Trophoblast cell (in vitro differentiated cells and primary cell): ENCODE results near the gene NNMT.

Experiments used
- DNase-seq, 2 donors: peaks; one replicate each; pipeline ENCODE4 v3.0.0-alpha.2; 2016
- H2AFZ ChIP-seq: 2 replicates; pipeline ENCODE4 v1.6.1; 2013; ENCODE audit warnings: low read length, moderate library complexity, mild to moderate bottlenecking; ENCODE audit not compliant: insufficient read depth, poor library complexity
- H2AK5ac ChIP-seq: 2 replicates; pipeline ENCODE4 v1.6.1; 2013; ENCODE audit warnings: mild to moderate bottlenecking, low read length
- H2BK120ac ChIP-seq: 2 replicates; pipeline ENCODE4 v1.6.1; 2013; ENCODE audit warnings: low read length, mild to moderate bottlenecking, moderate library complexity; ENCODE audit not compliant: insufficient read depth, poor library complexity
- H2BK12ac ChIP-seq: 2 replicates; pipeline ENCODE4 v1.6.1; 2013; ENCODE audit warnings: mild to moderate bottlenecking, low read length, moderate library complexity
- H2BK5ac ChIP-seq: 2 replicates; pipeline ENCODE4 v1.6.1; 2013; ENCODE audit warnings: low read length, low read depth, moderate library complexity, mild to moderate bottlenecking; ENCODE audit not compliant: poor library complexity
- H3K14ac ChIP-seq: 2 replicates; pipeline ENCODE4 v1.6.1; 2013; ENCODE audit warnings: mild to moderate bottlenecking, low read length
- H3K18ac ChIP-seq: 2 replicates; pipeline ENCODE4 v1.6.1; 2013; ENCODE audit warnings: mild to moderate bottlenecking, low read length
- H3K23ac ChIP-seq: 2 replicates; pipeline ENCODE4 v1.6.1; 2013; ENCODE audit warnings: low read length
- H3K27ac ChIP-seq: 2 replicates; pipeline ENCODE4 v1.5.1; 2013; ENCODE audit warnings: low read depth, mild to moderate bottlenecking, inconsistent platforms, low read length, moderate library complexity
- H3K27me3 ChIP-seq: 2 replicates; pipeline ENCODE4 v1.6.1; 2013; ENCODE audit warnings: inconsistent platforms, mild to moderate bottlenecking, low read length, moderate library complexity; ENCODE audit not compliant: insufficient read depth
- H3K36me3 ChIP-seq, 2 experiments: 1 replicate in 1 of 2; 2 replicates in 1 of 2; pipeline ENCODE4 v1.6.1; 2013; ENCODE audit warnings: low read length in 2 of 2, mild to moderate bottlenecking in 2 of 2, moderate library complexity in 1 of 2; ENCODE audit not compliant: insufficient read depth in 2 of 2, control insufficient read depth in 1 of 2
- H3K4ac ChIP-seq: 2 replicates; pipeline ENCODE4 v1.6.1; 2013; ENCODE audit warnings: low read depth, mild to moderate bottlenecking, low read length, moderate library complexity
- H3K4me1 ChIP-seq, 2 experiments: 1 replicate in 1 of 2; 2 replicates in 1 of 2; pipeline ENCODE4 v1.6.1; 2013; ENCODE audit warnings: low read length in 2 of 2, mild to moderate bottlenecking in 2 of 2, moderate library complexity in 1 of 2; ENCODE audit not compliant: insufficient read depth in 2 of 2, control insufficient read depth in 1 of 2
- H3K4me2 ChIP-seq: 2 replicates; pipeline ENCODE4 v1.6.1; 2013; ENCODE audit warnings: inconsistent platforms, mild to moderate bottlenecking, low read length, moderate library complexity
- H3K4me3 ChIP-seq: 2 replicates; pipeline ENCODE4 v1.5.1; 2013; ENCODE audit warnings: mild to moderate bottlenecking, low read depth, low read length, inconsistent platforms
- H3K79me1 ChIP-seq: one replicate; pipeline ENCODE4 v1.6.1; 2013; ENCODE audit warnings: low read length
- H3K79me2 ChIP-seq: 2 replicates; pipeline ENCODE4 v1.6.1; 2013; ENCODE audit warnings: low read length, mild to moderate bottlenecking; ENCODE audit not compliant: control insufficient read depth, insufficient read depth, poor library complexity
- H3K9ac ChIP-seq: 2 replicates; pipeline ENCODE4 v1.6.1; 2013; ENCODE audit warnings: mild to moderate bottlenecking, low read length
- H3K9me3 ChIP-seq: 2 replicates; pipeline ENCODE4 v1.6.1; 2013; ENCODE audit warnings: low read depth, mild to moderate bottlenecking, control low read depth, inconsistent platforms, low read length; ENCODE audit not compliant: insufficient read depth
- H4K12ac ChIP-seq: 2 replicates; pipeline ENCODE4 v1.6.1; 2013; ENCODE audit warnings: low read depth, mild to moderate bottlenecking, low read length, moderate library complexity
- H4K8ac ChIP-seq: 2 replicates; pipeline ENCODE4 v1.6.1; 2013; ENCODE audit warnings: low read depth, mild to moderate bottlenecking, low read length, moderate library complexity
- H4K91ac ChIP-seq: one replicate; pipeline ENCODE4 v1.6.1; 2013; ENCODE audit warnings: low read depth, mild to moderate bottlenecking, low read length, moderate library complexity
- WGBS: extraction: QIAGEN DNeasy Blood & Tissue Kit; methylation state at CpG from one replicate; pipeline ENCODE4 v1.1.7; 2013; ENCODE audit warnings: missing lambda C conversion rate; ENCODE audit not compliant: insufficient read length, insufficient coverage; ENCODE audit errors: extremely low coverage; 5-methylcytosine and 5-hydroxymethylcytosine counted together

Gene NNMT

DNA sequence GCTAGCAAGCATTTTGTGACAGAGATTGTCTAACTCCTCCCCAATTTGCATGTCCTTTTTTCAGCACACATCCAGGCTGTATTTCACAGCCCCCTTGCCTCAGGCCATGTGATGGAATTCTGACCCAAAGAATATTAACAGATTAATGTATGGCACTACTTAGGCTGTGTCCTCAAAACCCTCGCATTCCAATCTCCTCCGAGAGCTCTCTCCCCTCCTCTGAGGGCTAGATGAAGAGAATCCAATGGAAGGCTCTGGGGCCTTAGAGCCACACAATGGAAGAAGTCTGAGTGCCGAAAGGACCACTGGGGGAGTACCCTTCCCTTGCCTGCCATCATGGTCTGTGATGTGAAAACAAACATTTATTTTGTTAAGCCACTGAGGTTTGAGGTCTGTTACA, 13.7 kb upstream of the NNMT start:
- Histone ChIP-seq H2AK5ac (peak overlapping the region; percentile 50), H2BK120ac (no peak overlapping the region), H2BK12ac (peak overlapping the region; percentile 81), H2BK5ac (no peak overlapping the region), H3K4me1 (peaks cover 9 to 18% of the 10 kb centered on the region in 2 experiments), H3K4me3 (no peak overlapping the region), H4K91ac (peak overlapping the region; percentile 77), H3K23ac (no peak overlapping the region), H4K8ac (no peak overlapping the region), H3K36me3 (no peaks in the 10 kb centered on the region), H3K27me3 (no peaks in the 10 kb centered on the region), H3K27ac (no peak overlapping the region), H3K9ac (no peak overlapping the region), H2AFZ (no peak overlapping the region), H3K79me1 (peaks cover 19% of the 10 kb centered on the region), H3K14ac (no peak overlapping the region), H4K12ac (no peak overlapping the region), H3K4ac (no peak overlapping the region), H3K4me2 (no peak overlapping the region), H3K79me2 (no peaks in the 10 kb centered on the region), H3K9me3 (no peaks in the 10 kb centered on the region), H3K18ac (no peak overlapping the region)
- no CpG with 5 or more reads among the region's 3 CpGs for WGBS
- no peak for DNase-seq

DNA sequence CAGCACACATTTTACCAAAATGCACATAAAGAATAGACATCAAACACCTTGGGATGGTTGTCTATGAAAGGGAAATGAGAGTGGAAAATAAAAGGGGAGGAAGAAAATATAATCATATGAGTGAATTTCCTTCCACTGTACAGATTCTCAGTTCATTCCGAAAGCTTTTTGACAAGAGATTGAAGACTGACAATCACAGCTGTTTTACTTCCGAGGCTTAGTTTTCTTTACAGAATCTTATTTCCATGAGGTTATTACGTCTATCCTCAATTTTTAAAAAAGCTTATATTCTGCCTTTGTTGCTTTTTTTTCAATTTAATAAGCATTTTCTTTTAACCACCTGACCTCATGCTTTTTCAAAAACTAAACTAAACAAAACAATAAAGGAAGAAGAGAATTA, 12.8 kb upstream of the NNMT start:
- WGBS: no CpG with 5 or more reads among the region's 3 CpGs
- Histone ChIP-seq H2BK120ac (no peak overlapping the region), H4K12ac (no peak overlapping the region)

DNA sequence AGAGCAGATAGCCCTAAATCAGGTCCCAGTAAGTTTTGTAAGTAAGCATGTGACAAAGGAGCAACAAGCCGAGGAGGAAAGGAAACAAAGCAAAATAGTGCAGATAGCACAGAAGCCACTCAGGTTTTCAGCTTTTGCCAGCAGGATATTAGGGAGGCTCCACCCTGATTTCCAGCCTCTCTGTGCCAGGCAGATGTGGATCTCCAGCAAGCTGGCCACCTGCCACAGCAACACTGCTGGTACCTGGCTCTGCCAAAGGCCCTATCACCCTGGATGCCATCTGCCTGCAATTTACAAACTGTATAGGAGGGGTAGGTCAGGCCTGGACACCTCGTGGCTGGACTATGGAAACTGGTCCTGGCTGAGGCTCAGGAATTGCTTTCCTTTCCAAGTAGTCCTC, 12.2 kb upstream of the NNMT start:
- H4K8ac ChIP-seq: peak overlapping the region; percentile 48
- no peak overlapping the region for H2BK5ac ChIP-seq
- H3K4me2 ChIP-seq: no peak overlapping the region
- peak overlapping the region; percentile 28 for H3K18ac ChIP-seq
- H3K4me3 ChIP-seq: no peak overlapping the region
- H3K4me1 ChIP-seq: peaks cover 9 to 18% of the 10 kb centered on the region in 2 experiments
- H2BK12ac ChIP-seq: peak overlapping the region; percentile 64
- H3K9me3 ChIP-seq: no peaks in the 10 kb centered on the region
- peak overlapping the region; percentile 21 for H3K14ac ChIP-seq
- no peaks in the 10 kb centered on the region for H3K27me3 ChIP-seq
- peak overlapping the region; percentile 34 for H2BK120ac ChIP-seq
- DNase-seq: no peak
- H4K12ac ChIP-seq: no peak overlapping the region
- peaks cover 21% of the 10 kb centered on the region for H3K79me1 ChIP-seq
- no peak overlapping the region for H3K4ac ChIP-seq
- no peaks in the 10 kb centered on the region for H3K79me2 ChIP-seq
- H2AFZ ChIP-seq: no peak overlapping the region
- WGBS: no CpG with 5 or more reads among the region's 2 CpGs
- H3K23ac ChIP-seq: no peak overlapping the region
- H4K91ac ChIP-seq: peak overlapping the region; percentile 75
- no peak overlapping the region for H3K27ac ChIP-seq
- peak overlapping the region; percentile 40 for H2AK5ac ChIP-seq
- no peaks in the 10 kb centered on the region for H3K36me3 ChIP-seq
- H3K9ac ChIP-seq: no peak overlapping the region

More for the DNA sequence above, 12.8 kb upstream of the NNMT start:
- Histone ChIP-seq H2AK5ac (no peak overlapping the region), H2BK5ac (no peak overlapping the region), H3K18ac (no peak overlapping the region), H2BK12ac (no peak overlapping the region), H3K79me2 (no peaks in the 10 kb centered on the region), H4K91ac (no peak overlapping the region), H3K14ac (no peak overlapping the region), H3K9me3 (no peaks in the 10 kb centered on the region), H4K8ac (no peak overlapping the region), H2AFZ (no peak overlapping the region), H3K27ac (no peak overlapping the region), H3K23ac (no peak overlapping the region), H3K36me3 (no peaks in the 10 kb centered on the region), H3K79me1 (peaks cover 20% of the 10 kb centered on the region), H3K4me2 (no peak overlapping the region), H3K27me3 (no peaks in the 10 kb centered on the region), H3K9ac (no peak overlapping the region), H3K4ac (no peak overlapping the region), H3K4me1 (peaks cover 9 to 18% of the 10 kb centered on the region in 2 experiments), H3K4me3 (no peak overlapping the region)
- no peak for DNase-seq

DNA sequence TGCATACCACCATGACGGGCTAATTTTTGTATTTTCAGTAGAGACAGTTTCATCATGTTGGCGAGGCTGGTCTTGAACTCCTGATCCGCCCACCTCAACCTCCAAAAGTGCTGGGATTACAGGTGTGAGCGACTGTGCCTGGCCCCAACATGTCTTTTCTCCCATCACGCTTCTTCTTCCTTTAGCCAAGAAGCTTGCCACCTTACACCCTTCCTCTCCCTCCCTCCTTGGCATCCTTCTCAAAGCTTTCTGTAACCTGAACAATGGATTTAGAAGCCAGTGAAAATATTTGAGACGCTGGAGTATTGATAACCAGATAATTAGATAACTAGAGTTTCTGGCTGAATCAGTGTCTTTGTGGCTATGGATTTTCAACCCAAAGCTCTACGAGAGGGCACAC, 11.3 kb upstream of the NNMT start:
- Histone ChIP-seq H3K79me1 (peaks cover 21% of the 10 kb centered on the region), H3K27ac (peak overlapping the region; percentile 12), H2AFZ (no peak overlapping the region), H3K18ac (no peak overlapping the region), H3K9ac (no peak overlapping the region), H4K12ac (no peak overlapping the region), H3K4ac (no peak overlapping the region), H3K79me2 (no peaks in the 10 kb centered on the region), H2BK12ac (peak overlapping the region; percentile 93), H3K36me3 (no peaks in the 10 kb centered on the region), H3K9me3 (no peaks in the 10 kb centered on the region), H3K4me2 (no peak overlapping the region), H3K14ac (no peak overlapping the region), H2BK5ac (peak overlapping the region; percentile 13), H2AK5ac (no peak overlapping the region), H3K23ac (no peak overlapping the region), H2BK120ac (peak overlapping the region; percentile 46), H4K91ac (peak overlapping the region; percentile 41), H3K4me1 (peaks cover 9 to 18% of the 10 kb centered on the region in 2 experiments), H3K4me3 (no peak overlapping the region), H4K8ac (peak overlapping the region; percentile 35), H3K27me3 (no peaks in the 10 kb centered on the region)
- WGBS: no CpG with 5 or more reads among the region's 7 CpGs
- no peak for DNase-seq
